Measurements from ENCODE around the gene CAPN9.
"Not testable (repeated sequence)": the region's sequence is repeated elsewhere in the genome, so short reads cannot be mapped to it uniquely, and the experiment has no call there.

Gene CAPN9

GRCh38 chr1:230710543-230710904 is 36.7 kb upstream of the CAPN9 start:
- DNase-seq = no peak

GRCh38 chr1:230711245-230711644 is 35.9 kb upstream of the CAPN9 start:
- DNase-seq = no peak

- no peak for DNase-seq
Observed at GRCh38 chr1:230712470-230712942, 34.7 kb upstream of the CAPN9 start.

GRCh38 chr1:230713138-230713537 is 34.0 kb upstream of the CAPN9 start:
- no peak for DNase-seq

GRCh38 chr1:230713547-230713914 is 33.7 kb upstream of the CAPN9 start:
- DNase-seq = no peak

GRCh38 chr1:230713915-230714764 is 33.0 kb upstream of the CAPN9 start, which contains the start of gene AGT:
Gene AGT (minus strand): TSS chr1:230714122. CDS start chr1:230710823, 3,299 bp downstream.
- no peak for DNase-seq

- no peak for DNase-seq
Observed at GRCh38 chr1:230715510-230715909, 31.7 kb upstream of the CAPN9 start.

- not testable (repeated sequence) for DNase-seq
Observed at GRCh38 chr1:230716453-230716852, 30.7 kb upstream of the CAPN9 start.

GRCh38 chr1:230717251-230717650 is 29.9 kb upstream of the CAPN9 start:
- no peak for DNase-seq

- not testable (repeated sequence) for DNase-seq
Observed at GRCh38 chr1:230721849-230722522, 25.2 kb upstream of the CAPN9 start.

GRCh38 chr1:230725256-230726012 is 21.8 kb upstream of the CAPN9 start:
- DNase-seq = no peak

GRCh38 chr1:230728710-230729392 is 18.3 kb upstream of the CAPN9 start:
- no peak for DNase-seq

GRCh38 chr1:230730977-230731376 is 16.2 kb upstream of the CAPN9 start:
- DNase-seq = no peak

GRCh38 chr1:230735447-230735846 is 11.7 kb upstream of the CAPN9 start:
- DNase-seq = no peak

- DNase-seq = no peak
Observed at GRCh38 chr1:230737622-230738262, 9.4 kb upstream of the CAPN9 start.

- DNase-seq = no peak
Observed at GRCh38 chr1:230739564-230740290, 7.5 kb upstream of the CAPN9 start.

- no peak for DNase-seq
Observed at GRCh38 chr1:230743899-230744298, 3.3 kb upstream of the CAPN9 start.

GRCh38 chr1:230744382-230744781 is 2.8 kb upstream of the CAPN9 start:
- DNase-seq = no peak

- DNase-seq = no peak
Observed at GRCh38 chr1:230745071-230745470, 2.1 kb upstream of the CAPN9 start.

- DNase-seq = no peak
Observed at GRCh38 chr1:230746617-230747016, 571 bp upstream of the CAPN9 start.
